Esophagus mucosa (tissue), 1 donor: ENCODE measurements around the gene NLRP1. TPM values are rescaled to one million over a fixed set of nuclear protein-coding genes. Genes with fewer than 3 reads are reported as not detected.
A peak's percentile ranks its signal among the peaks of the same experiment; 100 is the strongest.

ENCODE experiments used
- ATAC-seq: fragments of 200-7000 bp; cut with Tn5 transposase; one replicate; pipeline ENCODE4 v1.9.1; 2020
- total RNA-seq: library from RNA; stranded (reverse); gene quantifications from one replicate; pipeline ENCODE4 v1.2.4, GENCODE V29; 2023
- donor health status: DM: yes; HTN: yes; CAD: no.

Gene NLRP1
- total RNA-seq, 1 donor from 2014 or later: 11.2 TPM

DNA sequence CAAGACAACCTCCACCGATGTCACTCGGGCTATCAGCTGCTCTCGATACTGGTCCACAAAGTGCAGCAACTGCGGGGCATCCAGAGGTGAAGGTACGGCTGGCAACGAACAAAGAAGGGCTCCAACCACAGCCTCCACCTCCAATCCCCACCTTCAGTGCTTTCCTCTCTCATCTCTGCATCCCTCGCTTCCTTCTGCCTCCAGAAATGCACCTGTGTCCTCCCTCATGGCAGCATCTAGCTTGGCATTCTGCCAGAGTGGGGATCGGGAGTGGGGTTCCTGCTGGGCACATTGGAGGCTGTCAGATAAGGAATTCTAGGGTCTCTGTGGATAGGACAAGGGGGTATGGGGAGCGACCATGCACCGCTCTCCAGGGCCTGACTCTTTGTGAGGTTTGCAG, 69.3 kb downstream of the NLRP1 start:
- no peak for ATAC-seq

DNA sequence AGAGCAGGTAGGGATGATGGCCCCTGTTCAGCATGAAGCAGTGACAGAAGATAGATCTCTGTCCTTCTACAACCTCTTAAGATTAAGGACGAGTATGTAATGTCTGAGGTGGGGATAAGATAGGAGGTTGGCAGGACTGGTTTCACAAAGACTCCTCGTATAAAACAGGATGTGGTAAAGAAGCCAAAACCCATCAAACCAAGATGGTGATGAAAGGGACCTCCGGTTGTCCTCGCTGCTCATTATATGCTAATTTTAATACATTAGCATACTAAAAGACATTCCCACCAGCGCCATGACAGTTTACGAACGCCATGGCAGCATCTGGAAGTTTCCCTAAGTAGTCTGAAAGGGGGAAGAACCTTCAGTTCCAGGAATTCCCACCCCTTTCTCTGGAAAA, 70.7 kb downstream of the NLRP1 start:
- ATAC-seq: no peak

DNA sequence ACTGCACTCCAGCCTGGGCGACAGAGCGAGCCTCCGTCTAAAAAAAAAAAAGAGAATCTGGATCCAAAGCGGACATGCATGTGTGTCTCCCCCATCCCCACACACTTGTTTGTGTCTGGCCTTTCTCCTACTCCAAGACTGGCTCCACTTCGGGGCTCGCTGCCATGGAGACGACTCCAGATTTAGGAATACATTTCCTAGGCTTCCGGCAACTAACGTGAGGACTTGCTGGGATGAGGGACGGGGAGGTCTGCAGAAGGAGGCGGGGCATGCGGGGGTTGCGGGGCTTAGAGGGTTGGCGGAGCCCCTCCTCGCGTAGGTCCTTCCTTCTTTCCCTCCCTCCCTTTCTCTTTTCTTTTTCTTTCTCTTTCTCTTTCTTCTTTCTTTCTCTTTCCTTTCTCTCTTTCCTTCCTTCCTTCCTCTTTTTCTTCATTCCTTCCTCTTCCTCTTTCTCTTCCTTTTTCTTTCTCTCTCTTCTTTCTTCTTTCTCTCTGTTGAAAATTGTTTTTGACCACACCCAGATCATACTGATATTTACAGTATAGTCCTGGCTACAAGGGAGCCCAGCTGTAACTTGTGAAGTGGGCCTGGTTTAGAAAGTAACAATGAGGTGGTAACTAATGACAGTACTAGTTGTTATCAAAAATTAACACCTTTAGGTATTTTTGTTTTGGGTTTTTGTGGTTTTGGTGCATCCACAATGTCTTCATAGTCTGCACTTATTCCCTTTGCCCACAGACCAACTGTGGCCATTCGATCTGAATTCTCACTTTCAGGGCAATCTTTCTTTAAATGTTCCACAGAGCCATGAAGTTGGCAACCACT, 72.7 kb downstream of the NLRP1 start:
- ATAC-seq: no peak

DNA sequence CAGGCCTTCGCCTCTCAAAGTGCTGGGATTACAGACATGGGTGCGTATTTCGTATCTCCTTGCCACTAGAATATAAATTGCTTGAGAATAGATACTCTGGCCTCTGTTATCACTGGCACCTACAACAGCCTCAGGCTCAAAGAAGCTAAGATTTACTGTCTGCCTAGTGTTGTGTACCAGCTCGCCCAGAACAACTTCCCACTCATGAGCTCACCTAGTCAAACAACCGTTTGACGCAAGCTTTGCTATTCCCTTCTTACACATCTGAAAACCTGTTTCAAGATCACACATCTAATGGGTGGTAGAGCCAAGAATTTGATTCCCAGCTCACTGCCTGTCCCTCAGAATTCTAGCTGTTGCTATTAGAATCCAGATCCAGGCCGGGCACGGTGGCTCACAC, 73.5 kb downstream of the NLRP1 start:
- ATAC-seq: peak; percentile 30

DNA sequence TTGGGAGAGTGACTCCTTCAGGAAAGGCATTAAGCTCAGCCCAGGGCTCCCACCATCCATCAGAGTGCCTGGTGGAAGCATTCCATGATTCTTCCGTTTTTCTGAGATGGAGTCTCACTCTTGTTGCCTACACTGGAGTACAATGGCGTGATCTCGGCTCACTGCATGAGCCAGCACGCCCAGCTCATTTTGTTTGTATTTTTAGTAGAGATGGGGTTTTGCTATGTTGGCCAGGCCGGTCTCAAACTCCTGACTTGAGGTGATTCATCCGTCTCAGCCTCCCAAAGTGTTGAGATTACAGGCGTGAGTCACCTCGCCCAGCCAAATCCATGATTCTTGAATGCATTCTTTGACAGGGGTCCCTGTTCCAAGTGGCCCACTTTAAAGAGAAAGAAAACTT, 74.8 kb downstream of the NLRP1 start:
- ATAC-seq: no peak

DNA sequence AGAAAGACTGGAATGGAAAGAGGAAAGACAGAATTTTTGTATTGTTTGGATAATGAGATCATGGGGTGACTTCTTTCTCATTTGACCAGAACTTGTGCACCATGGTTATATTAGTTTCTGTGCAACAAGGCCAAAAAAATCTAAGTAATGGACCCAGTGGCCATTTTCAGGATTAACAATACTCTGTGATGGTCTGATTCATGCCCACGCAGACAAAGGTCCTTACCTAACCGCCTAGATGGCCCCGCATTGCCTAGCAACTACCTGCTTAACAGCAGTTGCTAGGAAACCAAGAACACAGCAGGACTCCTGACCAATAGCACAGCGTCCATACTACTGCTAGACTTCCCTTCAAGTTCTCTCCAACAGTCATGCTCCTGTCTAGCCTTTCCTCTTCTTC, 75.5 kb downstream of the NLRP1 start:
- ATAC-seq: no peak

DNA sequence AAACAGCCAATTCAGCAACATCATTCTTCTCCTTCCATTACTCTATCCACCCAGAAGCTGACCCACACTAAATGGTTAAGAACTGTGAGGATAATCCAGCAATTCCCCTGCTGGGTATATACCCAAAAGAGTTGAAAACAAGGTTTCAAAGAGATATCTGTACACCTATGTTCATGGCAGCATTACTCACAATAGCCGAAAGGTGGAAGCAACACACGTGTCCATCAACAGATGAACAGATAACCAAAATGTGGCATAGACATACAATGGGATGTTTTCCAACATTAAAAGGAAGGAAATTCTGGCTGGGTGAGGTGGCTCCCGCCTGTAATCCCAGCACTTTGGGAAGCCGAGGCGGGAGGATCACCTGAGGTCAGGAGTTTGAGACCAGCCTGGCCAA, 78.0 kb downstream of the NLRP1 start:
- no peak for ATAC-seq

DNA sequence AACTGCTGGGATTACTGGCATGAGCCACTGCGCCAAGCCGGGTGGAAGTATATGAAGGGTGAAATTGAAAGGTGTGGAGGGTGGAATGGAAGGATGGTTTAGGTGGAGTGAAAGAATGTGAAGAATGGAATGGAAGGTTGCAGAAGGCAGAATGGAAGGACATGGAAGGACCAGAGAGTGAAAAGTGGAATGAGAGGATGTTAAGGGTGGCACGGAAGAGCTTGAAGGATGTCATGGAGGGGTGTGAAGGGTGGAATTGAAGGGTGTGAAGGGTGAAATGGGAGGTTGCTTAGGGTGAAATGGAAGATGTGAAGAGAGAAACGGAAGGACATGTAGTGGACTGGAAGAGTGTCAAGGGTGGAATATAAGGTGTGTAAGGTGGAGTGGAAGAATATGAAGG, 81.8 kb downstream of the NLRP1 start:
- ATAC-seq: no peak

DNA sequence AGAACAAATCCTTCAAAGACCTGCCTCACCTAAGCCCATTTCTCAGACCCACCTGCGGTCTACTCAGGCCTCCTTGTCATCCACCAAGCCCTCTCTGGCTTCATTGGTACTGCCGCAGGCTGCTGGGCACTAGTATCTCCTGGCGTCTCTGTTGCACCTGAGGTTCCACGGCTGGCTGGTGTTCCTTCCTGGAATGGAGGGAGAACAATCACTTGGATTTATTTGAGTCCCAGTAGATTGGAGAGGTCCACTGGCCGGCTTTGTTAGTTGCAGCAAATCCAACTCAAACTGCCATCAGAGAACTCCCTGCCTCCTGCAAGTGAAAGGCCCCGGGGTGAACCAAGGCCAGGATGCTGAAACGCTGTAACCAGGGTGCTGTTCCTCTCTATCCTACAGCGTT, 82.6 kb downstream of the NLRP1 start:
- ATAC-seq: no peak

DNA sequence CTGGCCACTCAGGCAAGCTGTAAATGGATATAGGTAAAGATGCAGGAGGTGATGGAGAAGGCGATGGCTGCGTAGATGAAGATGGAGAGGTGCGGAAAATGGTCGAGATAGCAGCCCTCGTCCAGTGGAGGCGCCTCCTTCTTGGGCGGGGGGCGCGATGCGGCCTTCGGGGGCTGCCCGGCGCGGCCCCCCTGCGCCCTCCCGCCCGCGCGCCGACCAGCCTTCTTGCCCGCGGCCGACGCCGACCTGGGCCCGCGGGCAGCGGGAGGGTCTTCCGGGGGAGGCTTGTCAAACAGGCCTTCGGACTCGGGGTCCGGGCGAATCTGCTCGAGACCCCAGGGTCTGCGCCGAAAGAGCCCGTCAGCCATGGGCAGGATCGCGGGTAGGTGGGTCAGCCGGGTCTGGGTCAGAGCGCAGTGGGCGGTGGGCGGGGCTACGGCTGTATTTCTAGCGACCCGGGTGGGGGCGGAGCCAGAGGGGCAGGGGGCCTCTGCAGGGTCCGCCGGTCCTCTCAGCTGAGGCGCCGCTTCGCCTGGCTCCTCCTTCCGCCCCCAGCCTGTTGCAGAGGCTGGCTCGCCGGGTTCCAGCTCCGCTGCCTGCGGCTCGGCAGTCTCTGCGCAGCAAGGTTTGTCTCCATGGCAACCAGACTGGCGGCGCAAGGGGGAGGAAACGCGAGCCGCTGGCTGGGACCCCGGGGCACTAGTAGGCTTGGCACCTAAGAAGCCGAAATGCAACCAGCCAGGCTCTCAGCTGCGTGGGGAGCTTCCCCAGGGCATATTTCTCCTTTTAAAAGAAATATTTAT, 83.5 kb downstream of the NLRP1 start:
- ATAC-seq: peak; percentile 44

DNA sequence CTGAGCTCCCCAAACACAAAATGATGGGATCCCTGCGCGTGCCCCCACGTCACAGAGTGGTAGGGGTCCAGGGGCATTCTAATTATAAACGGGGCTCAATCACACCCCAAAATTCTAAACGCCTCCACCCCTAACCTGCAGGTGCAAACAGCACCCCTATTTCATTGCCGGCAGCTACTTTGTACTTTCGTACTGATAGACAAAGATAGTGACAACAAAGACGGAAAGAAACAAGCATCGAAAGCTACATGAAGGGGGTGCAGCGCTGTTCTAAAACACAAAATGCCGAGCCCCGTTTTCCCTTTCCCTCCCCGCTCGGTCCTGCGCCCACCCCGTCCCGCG, 84.1 kb downstream of the NLRP1 start:
- no peak for ATAC-seq

DNA sequence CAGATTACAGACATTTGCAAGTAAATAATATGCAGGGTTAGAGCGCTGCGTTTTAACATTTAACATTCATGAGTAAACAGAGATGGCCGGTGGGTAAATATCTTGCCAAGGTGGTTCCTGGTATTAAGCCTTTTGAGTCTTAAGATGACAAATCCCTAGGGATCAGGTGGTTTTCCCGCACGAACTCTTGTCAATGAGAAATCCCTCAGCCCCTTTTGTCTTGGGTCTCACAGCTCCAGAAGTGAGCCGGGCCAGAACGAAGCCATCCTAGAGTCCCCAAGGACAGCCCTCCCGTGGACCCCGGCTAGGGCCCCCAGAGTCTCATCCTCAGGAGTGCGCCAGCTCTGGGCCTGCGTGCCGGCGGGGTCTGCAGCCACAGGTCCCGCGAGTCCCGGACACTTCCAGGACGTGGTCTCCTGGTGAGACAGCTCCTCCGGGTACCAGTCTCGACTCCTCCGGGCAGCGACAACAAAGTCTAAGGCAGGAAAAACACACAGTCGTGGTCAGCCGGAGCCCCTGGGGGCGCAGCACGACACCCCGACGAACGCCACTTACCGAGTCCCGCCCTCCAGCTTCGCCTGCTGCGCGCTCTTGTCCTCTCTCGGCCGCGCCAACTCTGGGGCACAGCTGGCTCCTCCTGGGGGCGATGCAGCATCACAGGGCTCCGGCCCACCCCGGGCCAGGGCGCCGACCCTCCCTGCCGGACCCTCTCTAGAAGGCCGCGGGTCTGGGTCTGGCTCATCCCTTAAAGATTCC, 84.7 kb downstream of the NLRP1 start:
- peak; percentile 34 for ATAC-seq

DNA sequence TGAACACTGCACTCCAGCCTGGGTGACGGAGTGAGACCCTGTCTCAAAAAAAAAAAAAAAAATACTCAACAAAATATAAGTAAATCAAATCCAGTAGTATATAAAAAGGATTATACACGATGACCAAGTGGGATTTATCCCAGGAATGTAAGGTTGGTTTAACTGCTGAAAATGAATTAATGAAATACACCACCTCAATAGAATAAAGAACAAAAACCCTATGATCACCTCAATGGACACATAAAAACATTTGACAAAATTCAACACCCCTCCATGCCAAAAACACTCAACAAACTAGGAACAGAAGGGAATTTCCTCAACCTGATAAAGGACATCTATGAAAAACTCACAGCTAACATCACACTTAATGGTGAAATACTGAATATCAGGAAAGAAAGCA, 91.3 kb downstream of the NLRP1 start:
- no peak for ATAC-seq

DNA sequence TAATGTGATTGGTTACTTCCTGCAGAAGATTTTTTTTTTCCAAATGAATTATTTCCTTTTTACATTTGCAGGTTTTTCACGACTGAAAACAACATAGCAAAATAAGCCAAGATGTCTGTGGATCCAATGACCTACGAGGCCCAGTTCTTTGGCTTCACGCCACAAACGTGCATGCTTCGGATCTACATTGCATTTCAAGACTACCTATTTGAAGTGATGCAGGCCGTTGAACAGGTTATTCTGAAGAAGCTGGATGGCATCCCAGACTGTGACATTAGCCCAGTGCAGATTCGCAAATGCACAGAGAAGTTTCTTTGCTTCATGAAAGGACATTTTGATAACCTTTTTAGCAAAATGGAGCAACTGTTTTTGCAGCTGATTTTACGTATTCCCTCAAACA, 95.6 kb downstream of the NLRP1 start:
- ATAC-seq: no peak

DNA sequence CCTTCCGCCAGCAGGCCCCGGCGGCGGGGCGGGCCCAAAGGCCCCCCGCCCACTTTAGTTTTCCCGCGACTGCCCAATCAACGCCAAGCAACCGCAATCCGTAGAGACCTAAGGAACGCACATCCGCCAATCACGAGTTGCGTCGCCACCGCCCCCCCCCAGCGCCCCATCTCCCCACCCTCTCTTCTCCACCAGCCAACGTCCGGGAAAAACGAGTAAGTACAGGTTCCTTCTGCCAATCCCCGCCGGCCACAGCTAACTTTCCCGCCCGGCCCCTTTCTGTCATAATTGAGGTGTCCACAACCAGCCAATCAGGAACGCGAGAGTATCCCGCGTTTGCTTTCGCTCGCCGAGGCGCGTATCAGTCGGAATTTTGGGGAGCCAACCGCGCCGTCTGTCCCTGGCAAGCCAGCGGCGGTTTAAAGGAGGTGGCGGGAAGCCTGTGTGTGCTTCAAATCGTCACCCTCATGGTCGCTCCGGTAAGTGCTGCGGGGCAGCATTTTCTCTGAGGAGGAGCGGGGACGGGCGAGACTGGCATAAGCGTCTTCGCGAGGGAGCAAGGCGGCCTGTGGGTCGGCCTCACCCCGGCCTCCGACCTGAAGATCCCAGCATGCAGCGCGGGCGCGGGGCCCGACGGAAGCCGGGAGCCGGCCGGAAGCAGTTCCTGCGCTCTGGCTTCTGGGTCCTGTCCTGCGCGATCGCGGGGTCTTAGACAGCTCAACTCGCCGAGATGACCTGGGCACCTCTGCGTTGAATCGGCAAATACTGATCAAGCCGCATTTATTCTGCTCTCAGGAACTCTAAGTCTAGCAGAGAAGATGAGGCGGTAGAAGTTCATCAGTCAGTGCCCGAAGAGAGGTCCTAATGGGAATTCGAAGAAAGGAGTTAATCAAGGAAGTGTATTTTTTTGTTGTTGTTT, 97.8 kb downstream of the NLRP1 start, which contains the start of gene MIS12:
Gene MIS12, plus strand, starts transcription at position 361 of the 919 bp plus-strand sequence. CDS start 2,297 bp downstream, outside the sequence.
- ATAC-seq: peak; percentile 97

DNA sequence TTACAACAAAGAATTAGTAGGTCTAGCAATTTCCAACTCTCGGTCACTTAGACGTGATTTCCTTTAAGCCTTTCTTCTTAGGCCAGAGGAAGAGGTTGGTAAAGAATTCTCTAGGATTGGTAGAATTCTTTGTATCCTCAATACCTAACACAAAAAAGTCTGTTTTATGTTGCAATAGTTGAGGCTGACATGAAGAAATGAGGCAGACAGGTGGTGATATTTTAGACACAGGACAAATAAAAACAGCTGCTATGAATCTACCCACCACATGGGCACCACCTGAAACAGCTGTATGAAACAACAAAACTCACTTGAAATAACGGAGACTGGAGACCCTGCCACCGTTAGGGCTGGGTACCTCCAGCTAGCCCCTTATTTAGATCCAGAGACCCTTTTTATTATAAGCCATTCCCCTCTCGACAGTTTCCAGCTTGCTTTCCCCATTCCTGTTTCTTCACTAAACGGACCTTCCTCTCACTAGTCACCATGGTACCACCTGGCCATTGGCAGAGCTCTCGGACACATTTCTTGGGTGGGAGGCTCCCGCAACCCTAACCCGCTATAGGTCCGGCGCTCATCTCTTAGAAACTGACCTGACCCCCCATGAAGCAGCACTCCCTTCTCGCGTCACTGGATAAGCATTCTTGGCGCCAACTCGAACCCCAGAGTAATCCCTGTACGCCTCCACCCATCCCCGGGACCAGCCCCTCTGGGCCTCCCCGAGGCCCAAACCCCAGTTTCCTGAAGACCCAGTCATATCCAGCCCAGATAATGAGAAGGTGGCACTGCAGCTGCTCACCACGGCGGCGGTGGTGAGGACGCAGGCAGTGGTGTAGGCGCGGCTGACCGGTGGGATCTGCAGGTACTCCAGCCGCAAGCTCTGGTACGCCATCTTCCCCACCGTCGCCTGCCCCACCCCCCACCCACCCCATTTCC, 98.8 kb downstream of the NLRP1 start, which contains the start of gene DERL2:
Gene DERL2, minus strand, starts transcription at position 909 of the 936 bp plus-strand sequence. Its CDS starts 17 bp downstream, at position 892.
- ATAC-seq: peak; percentile 30

DNA sequence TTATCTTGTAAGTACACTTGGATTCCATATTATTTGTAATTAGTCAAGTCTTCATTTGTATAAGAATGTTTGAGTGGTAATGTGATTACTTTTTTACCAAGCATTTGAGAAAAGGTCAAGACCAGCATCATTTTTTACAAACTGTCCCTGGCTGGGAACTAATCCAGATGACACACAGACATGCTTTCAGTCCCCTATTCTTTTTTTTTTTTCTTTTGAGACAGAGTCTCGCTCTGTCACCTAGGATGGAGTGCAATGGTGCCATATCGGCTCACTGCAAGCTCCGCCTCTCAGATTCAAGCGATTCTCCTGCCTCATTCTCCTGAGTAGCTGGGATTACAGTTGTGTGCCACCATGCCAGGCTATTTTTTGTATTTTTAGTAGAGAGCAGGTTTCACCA, 102.9 kb downstream of the NLRP1 start:
- ATAC-seq: no peak

DNA sequence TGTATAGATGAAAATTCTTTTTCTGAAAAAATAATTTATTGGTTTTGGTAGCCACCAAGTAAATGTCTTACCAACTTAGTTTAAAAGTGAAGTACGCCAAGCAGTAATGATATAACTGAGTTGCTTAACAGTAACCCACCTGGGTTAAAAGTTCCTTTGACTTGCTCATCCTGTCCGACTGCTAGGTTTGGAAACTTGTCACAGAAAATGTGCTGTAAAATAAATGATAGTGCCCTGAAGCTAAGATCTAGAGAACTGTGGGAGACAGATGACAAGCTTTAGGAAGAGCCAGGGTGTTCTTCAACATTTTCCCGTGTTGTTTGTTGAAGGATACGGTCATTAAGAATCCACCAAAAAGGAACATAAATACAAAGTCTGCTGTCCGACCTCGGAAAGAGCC, 103.3 kb downstream of the NLRP1 start:
- ATAC-seq: no peak

DNA sequence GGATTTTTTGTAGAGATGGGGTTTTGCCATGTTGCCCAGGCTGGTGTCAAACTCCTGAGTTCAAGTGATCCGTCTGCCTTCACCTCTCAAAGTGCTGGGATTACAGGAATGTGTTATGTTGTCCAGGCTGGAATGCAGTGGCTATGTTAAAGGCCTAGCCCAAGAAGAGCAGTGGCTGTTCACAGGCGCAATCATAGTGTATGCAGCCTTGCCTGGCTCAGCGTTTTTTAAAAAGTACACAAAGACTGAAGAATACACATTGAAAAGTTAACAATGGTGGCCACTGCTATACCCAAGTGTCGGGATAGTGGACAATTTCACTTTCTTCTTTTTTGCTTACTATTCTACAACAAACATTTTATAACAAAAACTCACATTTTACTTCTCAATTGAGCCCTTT, 105.3 kb downstream of the NLRP1 start:
- ATAC-seq: no peak

DNA sequence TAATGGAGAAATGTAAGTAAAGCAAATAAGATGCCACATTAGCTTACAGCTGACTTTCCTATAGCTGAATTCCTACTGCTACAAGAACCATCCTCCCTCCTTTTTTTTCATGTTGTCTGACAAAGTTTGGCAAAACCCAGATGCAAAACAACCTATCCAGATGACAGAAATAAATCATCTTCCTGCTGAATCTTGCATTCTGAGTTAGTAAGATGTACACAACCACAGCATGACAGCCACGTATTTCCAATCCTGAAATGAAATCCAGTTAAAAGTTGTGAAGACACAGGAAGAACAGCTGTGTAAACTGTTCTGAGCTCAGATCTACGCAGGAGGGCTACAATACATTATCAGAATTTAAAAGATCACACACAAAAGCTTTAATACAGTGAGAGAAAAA, 110.4 kb downstream of the NLRP1 start:
- ATAC-seq: no peak

DNA sequence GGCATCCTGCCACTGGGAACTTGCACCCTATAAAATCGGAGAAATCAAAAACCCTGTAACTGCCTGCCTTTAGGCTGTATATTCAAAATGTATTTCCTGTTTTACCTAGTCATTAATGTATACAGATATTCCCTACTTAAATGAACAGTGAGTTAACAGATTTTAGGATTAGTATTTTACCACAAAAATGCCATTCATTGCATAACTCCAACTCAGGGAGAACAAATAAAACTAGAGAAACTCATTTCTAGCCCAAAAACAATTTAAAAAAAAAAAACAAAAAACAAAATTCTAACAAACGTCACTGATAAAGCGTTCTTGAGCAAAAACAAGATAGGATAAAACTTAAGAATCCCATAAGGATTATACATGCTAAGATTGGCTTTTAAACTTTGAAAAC, 111.8 kb downstream of the NLRP1 start:
- no peak for ATAC-seq
